ENCODE measurements around the gene GABARAP.

GABARAP gene

DNA sequence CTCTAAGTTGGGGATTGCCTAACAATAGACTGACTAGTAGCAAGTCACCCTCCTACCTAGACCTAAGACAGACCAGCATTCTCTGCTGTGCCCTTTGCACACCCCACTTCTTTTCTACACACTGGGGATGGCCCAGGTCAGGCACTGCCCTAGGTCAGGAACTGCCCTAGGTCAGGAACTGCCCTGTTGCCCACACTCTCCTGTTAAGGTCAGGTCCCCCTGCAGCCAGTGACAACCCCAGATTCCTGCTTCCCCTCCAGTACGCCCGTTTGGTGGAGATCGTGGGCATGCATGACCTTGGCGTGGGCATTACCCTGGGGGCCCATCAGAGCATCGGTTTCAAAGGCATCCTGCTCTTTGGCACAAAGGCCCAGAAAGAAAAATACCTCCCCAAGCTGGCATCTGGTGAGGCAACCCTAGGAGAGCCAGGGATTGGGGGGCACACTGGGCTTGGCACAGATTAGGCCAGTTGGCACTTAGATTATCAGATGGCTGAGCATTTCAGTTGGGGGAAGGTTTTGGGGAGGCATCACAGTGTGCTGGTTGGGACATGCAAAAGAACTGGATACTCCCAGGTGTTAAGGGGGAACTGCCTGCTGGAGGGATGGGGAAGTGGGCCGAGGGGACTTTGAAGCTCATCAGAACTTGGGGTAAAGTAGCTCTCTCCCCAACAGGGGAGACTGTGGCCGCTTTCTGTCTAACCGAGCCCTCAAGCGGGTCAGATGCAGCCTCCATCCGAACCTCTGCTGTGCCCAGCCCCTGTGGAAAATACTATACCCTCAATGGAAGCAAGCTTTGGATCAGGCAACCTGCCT, 20.8 kb downstream of the GABARAP start:
- DNase-seq: peak in 1 of 3 experiments; percentile 19

DNA sequence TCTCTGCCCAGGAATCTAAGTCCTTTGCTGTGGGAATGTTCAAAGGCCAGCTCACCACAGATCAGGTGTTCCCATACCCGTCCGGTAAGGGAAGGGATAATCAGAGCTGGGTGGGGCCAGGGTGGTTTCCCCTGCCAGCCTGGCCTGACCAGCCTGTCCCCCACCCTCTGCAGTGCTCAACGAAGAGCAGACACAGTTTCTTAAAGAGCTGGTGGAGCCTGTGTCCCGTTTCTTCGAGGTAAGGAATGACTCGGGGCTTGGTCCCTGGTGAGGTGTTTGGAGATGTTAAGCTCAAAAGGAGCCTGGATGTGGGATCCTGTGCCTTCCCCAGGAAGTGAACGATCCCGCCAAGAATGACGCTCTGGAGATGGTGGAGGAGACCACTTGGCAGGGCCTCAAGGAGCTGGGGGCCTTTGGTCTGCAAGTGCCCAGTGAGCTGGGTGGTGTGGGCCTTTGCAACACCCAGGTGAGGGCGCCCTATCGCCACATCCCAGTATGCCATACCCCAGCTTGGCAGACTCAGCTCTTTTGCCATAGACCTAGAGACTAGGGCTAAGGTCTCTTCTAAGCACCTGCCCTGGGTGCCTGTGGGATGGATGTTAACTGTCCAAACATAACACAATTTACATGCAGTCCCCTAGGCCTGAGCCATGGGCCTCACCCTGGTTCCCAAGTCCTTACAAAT, 21.5 kb downstream of the GABARAP start:
- DNase-seq: peak in 2 of 3 experiments; percentile 14 to 41

DNA sequence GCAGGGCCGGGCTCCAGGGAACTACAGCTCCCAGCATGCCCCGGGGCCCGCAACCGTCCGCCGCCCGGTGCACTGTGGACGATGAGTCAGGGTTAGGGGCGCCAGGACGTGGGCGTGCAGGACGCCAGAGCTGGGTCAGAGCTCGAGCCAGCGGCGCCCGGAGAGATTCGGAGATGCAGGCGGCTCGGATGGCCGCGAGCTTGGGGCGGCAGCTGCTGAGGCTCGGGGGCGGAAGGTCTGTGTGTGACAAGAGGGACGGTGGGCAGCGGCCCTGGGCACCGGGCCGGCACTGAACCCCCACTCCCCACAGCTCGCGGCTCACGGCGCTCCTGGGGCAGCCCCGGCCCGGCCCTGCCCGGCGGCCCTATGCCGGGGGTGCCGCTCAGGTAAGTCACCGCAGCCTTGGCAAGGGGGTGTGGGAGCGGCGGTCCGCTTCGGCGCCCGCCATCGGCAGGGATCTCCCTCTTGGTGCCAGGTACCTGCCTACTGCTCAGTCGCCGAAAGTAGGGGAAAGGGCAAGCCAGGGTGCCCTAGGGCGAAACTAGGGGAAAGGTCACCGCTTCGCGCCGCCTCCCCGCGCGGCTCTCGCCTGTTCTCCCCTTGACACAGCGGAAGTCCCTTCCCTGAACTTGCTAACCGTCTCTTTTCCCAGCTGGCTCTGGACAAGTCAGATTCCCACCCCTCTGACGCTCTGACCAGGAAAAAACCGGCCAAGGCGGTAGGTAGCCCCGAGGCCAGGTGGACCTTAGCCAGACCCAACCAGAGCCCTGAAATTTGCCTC, 22.2 kb downstream of the GABARAP start, which contains the start of the genes ACADVL and DLG4:
ACADVL (plus strand) TSS at position 127 of the 781 bp plus-strand sequence; CDS start at position 174, 47 bp downstream.
DLG4 (minus strand) TSS at position 25 of the 781 bp plus-strand sequence.
- peak; percentile 50 to 73 (median 58) for DNase-seq

DNA sequence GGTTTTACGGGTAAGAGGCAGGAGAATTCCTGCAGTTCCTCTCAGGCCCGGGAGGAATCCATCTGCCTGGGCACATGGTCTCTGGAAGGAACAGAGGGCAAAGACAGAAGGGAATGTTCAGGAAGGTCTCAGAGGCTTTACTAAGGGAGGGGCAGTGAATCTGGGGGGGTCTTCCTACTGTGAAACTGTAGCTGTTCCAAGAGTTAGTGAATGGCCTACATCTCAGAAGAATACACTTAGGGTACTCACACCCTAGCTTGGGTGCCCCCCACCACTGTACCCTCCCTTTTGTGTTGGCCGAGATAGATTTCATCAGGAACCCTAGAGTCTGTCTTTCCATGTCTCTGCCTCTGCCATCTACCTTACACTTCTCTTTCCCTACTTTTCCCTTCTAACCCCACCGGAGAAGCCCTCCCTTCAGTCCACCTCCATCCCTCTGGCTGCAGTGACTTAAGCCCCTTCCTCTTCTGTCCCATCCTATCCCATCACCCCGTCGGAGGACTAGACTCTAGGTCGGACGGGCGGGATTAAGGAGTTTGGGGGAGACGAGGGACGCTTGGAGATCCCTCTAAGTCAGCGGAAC, 22.9 kb downstream of the GABARAP start:
- no peak for DNase-seq

DNA sequence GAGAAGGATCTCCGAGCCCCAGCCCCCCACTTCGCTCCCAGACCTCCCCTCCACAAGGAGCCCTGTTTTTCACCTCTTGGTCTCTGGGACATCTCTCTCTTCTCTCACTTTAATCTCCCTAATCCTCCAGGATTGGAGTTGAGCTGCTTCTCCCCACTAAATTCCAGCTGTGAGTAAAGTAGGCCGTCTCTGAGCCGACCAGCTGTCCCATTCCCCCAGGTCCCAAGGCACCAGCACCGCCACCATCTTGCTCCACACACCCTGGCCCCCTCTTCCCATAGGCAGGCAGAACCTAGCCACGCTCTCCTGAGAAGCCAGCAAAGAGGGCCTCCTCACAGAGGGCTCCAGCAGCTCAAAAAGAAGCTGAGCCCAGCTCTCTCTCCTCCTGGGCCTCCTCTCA, 23.5 kb downstream of the GABARAP start:
- no peak for DNase-seq

DNA sequence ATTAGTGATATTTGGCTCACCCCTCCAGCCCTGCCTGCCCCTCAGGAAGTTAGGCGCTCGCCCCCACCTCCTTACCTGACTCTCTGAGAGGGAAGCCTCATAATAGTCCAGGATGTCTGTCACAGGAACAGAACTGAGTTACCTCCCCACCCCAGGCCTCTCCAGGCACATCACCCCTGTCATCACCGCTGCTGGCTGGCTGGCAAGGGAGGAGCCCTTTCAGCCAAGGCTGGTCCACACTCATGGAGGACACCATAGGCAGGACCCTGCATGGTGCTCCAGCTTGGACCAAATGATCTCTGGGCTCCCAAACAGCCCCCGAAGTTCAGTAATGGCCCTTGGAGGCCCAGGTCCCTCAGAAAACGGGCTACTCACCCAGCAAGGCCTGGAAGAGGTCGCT, 24.1 kb downstream of the GABARAP start:
- no peak for DNase-seq

DNA sequence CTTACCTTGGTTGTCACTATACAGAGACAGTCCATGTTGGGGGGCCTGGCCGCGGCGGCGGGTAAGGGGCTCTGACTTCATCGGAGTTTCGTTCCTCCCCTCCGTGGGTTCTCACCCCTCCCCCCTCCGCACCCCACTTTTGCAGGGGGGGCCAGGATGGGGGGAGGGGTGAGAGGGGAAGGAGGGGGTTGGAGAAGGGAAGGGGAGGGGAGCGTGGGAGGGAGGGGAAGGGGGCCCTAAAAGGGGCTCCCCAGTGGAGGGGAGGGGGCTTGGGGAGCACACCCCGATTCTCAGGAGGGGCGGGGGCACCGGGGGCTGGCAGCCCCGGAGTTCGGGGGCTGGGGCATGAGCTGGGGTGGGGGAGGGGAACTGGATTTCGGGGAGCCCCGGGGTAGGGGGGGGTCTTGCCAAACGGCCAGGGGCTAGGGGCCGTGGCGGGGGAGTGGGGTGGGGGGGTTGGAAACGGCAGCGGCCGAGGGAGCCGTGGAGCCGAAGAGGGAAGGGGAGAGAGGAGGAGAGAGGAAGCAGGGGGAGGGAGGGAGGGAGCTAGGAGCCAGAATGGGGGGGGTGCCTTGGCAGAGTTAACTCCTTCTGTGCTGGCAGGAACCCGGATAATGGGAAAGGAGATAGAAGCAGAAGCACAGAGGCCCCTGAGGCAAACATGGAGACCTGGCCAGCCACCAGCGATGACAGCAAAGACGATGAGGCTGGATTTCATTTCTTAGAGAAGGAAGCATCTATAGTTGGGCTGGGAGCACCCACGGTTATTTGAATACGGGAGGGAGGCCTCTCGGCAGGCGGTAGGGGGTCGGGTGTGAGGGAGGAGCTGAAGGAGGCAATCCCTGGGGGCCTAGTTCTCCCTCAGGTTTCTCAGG, 24.9 kb downstream of the GABARAP start:
- DNase-seq: peak; percentile 13 to 66 (median 49)

DNA sequence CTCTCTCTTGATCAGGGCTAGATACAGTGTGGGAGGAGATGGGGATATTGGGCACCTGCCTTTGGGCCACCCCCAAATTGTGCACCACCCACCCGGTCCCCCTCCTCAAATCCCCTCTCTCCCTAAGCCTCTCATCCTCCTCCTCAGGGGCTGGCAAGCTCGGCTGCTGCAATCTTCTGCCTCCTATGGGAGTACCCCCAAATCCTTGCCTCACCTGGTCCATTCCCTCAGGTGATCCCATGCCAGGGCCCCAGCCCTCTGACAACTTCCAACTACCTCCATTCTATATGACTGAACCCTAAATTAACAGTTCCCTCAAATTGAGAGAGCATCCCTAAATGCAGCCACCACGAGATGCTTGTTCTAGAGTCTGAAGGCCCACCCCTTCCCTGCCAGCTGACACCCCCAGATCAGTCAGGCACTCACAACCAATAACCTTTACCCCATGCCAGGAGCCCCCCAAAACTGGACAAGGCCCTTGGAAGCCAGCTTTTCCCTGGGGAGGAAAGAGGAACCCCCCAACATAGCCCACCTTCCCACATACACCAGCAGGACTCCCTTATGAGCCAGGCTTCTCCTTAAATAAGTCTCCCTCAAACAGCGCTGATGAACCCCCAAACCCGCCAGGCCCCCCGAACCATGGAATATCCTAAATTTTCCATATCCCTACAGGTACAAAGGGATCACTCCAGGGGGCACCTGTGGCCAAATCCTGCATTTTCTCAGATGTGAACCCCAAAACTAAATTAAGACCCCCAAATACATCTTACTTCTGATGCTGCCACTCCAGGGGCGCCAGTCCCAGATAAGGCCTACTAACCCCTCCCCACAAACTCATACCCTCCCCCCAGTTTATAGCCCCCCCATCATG, 25.8 kb downstream of the GABARAP start:
- DNase-seq: no peak

DNA sequence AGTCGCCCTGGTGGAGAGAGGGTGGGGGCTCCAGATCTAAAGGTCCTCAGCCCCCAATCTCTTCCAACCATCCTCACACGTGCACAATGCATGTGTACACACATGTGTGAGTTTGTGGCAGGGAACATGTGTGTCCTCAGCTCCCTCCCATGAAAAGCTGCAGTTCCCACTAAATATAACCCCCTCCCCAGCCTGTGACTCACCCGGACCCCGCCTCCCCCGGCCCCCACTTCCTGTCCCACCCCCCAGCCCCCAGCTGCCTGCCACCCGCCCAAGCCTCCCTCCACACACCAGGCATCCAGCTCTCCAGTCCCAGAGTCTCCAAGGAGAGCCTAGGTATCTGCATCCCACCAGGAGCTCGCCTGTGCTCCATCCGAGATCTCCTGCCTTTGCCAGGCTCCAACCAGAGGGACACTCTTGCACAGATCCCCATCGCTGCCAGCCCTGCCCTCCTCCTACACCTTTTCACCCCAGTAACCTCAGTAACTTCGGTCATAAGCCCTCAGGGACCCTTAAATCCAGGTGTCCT, 26.5 kb downstream of the GABARAP start:
- peak in 1 of 3 experiments; percentile 13 for DNase-seq

DNA sequence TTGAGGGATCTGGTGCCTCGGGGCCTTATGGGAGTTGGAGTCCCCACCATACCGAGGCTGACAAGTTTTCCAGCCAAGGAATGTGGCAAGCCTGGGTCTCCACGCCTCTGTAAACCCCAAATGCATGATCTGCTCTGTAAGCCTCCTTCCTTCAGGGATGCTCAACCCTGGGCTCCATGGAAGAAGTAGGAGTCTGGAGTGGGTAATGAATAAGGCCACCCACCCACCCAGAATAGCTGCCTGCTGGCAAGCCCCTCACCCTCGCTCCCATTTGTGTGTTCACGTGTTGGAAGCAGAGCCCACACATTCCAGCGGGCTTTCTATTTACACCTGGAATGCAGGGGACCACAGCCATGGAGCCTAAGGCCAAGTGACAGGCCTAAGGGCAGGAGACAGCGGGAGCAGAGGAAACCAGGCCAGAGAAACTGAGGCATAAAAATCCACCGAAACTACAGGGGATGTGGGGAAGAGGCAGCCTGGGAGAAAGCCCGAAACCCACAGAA, 27.1 kb downstream of the GABARAP start:
- DNase-seq: no peak

DNA sequence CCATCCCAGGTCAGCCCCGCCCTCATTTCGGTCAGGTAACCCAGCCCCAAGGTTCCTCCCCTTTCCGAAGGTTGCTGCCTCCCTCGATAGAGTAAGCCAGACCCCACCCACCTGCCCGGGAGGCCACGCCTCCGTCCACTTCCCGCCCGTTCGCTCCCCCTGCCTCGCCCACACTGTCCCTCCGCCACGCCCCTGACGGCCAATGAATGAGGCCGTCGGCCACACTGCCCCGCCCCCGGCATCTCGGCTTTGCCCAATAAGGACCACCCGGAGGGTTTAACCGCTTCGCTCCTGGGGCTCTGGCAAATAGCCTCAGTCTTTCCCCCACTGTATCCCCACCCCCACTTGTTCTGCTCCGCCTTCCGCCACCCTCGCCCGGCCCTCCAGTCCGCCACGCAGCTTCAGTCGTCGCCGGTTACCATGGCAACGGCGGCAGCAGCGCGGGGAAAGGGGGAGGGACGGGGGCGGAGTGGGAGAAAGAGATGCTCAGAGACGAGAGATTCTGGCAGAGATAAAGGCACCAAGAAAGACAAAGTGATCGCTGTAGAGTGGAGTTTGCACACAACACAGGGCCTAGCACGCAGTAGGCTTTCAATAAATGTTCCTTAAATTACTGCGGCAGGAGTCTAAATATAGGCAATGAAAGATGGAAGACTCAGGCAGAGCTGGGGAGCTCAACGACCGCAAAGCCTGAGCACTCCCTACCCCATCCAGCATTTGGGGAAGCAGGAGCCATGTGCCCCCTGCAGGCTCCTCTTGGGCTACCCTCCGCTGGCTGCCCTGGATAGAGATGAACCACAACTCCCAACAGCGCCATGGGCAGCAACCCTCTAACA, 27.7 kb downstream of the GABARAP start:
- peak; percentile 96 to 99 (median 97) for DNase-seq

DNA sequence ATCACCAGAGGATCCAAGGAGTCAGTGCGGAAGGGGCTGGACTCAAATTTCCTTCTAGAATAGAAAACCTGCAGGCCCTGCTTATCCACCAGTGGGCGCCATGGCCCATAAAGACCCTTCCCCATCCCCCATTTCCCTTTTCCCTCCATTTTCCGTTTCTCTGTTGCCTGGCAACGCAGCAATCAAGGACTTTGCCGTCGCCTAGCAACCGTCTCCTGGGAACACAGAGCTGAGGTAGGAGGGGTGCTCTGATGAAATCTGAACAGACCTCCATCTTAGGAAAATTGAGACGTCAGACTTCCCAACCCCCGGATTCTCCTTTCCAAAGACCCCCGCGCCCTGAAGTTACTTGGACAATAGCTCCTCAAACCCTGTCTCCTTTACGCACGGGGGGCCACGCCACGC, 28.4 kb downstream of the GABARAP start:
- DNase-seq: peak; percentile 84 to 98 (median 95)

DNA sequence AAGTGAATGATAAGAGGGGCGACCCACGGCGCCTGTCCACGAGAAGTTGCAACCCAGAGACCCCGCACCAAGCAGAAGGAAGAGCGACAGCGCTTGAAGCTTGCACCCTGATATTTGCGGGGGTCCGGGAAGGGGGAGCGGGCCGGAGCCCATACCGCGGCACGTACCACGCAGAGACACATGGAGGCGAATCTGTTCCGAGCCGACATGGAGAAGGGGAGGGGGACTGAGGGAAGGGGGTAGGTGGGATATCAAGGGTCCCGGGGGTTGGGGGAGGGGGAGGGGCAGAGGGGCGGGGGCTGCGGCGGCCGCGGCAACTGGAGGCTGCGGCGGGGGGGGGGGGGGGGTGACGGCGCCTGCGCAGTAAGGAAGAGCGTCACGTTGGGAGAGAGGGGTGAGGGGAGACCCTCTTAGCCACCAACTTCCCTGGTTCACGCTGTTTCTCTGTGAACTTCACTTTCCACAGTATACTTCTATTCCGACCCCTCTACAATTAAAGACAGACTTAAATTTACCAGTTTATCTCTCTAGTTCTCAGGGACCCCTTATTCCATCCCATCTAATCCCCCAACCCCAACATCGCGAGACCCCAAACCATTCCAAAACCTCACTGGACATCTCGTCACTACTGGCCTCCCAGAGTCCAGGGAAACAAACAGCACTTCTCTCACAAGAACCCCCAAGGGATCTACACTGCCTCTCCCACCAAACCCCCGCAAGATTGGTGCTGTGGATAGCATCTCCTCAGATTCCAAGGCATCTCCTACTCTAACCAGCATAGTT, 30.6 kb downstream of the GABARAP start:
- no peak for DNase-seq

DNA sequence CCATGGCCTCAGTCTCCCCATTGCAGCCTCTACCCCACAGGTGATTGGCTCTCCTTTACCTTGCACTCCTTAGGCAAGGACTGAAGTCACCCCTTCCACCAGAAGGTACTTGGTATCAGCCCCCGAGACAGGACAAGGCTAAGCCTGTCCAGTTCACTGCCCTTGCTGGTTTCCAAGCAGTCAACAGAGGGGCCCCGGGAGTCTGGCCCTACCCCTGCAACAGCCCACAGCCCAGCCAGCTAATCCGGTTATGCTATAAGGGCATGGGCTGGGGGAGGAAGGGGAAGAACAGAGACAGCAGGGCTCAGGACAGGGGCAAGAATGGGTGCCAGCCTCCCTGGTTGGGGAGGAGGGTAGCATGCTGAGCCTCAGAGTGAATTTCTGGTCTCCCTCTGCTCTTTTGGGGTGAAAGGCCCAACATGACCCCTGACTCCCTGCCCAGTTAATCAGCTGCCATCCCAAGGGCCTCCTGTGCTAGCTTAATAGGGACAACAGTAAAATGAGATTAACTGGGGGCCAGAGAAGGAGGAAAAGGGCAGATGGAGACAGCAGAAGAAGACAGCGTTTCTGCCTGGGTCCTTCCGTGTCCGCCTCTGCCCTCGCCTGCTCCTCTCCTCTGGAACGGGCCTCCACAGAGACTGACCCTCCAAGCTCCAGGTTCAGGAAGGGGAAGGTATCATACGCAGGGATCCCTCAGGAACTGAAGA, 33.3 kb downstream of the GABARAP start:
- DNase-seq: no peak

DNA sequence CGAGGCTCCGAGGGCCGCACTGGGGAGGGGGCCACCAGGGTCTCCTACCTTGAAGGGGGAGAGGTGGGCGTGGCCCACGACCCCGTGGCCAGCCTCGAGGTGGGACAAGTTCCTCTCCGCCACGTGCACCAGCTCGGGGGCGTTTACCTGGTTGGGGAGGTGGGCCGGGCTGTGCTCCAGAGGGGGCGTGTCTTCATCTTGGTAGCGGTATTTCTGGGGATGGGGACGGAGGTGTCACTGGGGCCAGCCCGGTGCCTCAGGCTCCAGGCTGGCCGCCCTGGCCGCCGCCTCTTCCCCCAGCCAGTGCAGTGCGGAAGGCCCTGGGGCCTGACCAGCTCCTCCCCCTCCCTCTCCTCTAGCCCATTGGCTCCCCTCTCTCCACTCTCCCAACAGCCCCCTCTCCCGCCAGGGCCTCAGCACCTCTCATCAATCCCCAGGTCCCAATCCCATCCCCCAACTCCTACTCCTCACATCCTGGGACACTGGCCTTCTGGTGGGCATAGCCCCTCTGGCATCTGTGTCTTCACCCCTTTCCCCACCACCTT, 34.1 kb downstream of the GABARAP start:
- no peak for DNase-seq

DNA sequence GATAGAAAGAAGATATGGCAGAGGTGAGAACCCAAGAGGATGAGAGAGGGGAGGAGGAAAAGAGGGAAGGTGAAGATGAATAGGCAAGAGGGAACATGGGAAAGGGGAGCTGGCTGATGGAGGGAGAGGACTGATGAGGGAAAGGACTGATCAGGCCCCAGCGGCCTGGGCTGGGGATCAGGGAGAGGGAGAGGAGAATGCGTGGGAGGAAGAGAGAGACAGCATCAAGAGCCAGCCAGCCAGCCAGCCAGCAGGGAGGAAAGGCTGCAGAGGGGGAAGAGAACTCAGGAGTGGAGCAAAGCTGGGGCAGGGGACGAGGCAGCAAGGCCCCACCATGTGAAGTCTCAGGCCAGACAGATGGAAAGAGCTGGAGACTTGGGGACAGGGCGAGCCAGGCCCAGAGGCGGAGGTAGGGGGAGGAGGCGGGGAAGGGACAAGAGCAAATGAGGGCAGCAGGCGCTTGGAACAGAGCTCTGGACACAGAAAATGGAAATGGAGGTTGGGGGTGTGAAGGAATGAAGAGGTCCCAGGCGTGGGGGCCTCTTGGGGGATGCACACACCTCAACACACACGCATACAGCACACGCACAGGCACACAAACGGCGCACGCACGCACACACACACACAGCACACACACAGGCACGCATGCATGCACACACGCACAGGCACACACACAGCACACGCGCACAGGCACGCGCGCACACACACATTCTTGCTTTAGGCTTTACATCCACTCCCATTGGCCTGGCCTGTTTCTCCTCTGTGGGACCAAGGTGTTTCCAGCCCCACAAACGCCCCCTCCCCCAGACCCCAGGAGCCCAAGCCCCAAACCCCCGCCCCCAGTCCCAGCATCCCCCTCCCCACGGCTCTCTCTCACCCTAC, 34.9 kb downstream of the GABARAP start:
- DNase-seq: no peak
